ENCODE measurements around the gene HOXC5.
A peak's percentile ranks its signal among the peaks of the same experiment; 100 is the strongest.

HOXC5 gene

DNA sequence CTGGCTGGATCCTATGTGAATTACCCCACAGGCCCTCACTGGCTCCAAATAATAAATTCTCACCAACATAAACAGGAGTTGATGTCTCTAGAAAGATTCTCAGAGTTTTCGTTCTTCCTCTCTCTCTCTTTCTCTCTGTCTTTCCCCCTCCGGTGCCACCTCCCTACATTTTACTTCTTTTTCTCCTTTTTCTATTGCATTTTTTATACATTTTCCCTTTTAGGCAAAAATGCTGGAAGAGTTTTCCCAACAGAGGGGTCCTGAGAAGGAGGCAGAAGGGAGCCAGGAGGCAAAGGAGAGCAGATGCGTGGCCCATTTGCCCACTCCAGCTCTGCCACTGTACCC, 5.4 kb upstream of the HOXC5 start:
- H3K27ac ChIP-seq, result no peak overlapping the region
- no peak for TF ChIP-seq CTCF (conservative IDR thresholded peaks at IDR 0.05; ENCODE audit: low read depth)
- ChIA-PET CTCF (interaction anchor here (0.5 to 1.8 kb wide), 6 partner anchors 22 to 281 kb away, joined by 3 to 5 read pairs (median 4); partner anchors contain the start of gene HOXC10), POLR2A (ENCODE audit: low non-redundant PET) (no interaction called here)
- DNase-seq (ENCODE audit: low spot score), result no peak

GRCh38 chr12:54028314-54029201, 4.3 kb upstream of the HOXC5 start, which contains the start of gene HOXC6:
Gene HOXC6 (plus strand): TSS chr12:54028440. CDS start chr12:54028522, 82 bp downstream.
- POLR2A ChIA-PET (ENCODE audit: low non-redundant PET), result no interaction called here
- peak; percentile 76 for DNase-seq (ENCODE audit: low spot score)
- H3K27ac ChIP-seq, result no peak within 1 kb of the TSS
- TF ChIP-seq CTCF (conservative IDR thresholded peaks at IDR 0.05; ENCODE audit: low read depth), result no peak
- CTCF ChIA-PET, result interaction anchor here (0.9 to 1.8 kb wide), 3 partner anchors 173 to 282 kb away, joined by 3 to 5 read pairs (median 5); no protein-coding TSS in a partner anchor

GRCh38 chr12:54029529-54030441, 3.1 kb upstream of the HOXC5 start:
- no peak for TF ChIP-seq CTCF (conservative IDR thresholded peaks at IDR 0.05; ENCODE audit: low read depth)
- no peak for DNase-seq (ENCODE audit: low spot score)
- H3K27ac ChIP-seq, result no peak overlapping the region
- CTCF ChIA-PET, result interaction anchor here (0.7 kb wide), 1 partner anchor 162 kb away, joined by 3 read pairs; no protein-coding TSS in a partner anchor
- POLR2A ChIA-PET (ENCODE audit: low non-redundant PET), result no interaction called here

DNA sequence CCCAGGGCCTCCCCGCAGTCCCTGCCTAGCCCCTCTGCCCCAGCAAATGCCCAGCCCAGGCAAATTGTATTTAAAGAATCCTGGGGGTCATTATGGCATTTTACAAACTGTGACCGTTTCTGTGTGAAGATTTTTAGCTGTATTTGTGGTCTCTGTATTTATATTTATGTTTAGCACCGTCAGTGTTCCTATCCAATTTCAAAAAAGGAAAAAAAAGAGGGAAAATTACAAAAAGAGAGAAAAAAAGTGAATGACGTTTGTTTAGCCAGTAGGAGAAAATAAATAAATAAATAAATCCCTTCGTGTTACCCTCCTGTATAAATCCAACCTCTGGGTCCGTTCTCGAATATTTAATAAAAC, 2.4 kb upstream of the HOXC5 start:
- CTCF ChIA-PET, result interaction anchor here (0.7 to 1.2 kb wide), 2 partner anchors 161 to 178 kb away, joined by 3 read pairs; no protein-coding TSS in a partner anchor
- H3K27ac ChIP-seq, result no peak overlapping the region
- DNase-seq (ENCODE audit: low spot score), result no peak
- POLR2A ChIA-PET (ENCODE audit: low non-redundant PET), result no interaction called here
- TF ChIP-seq CTCF (conservative IDR thresholded peaks at IDR 0.05; ENCODE audit: low read depth), result no peak

DNA sequence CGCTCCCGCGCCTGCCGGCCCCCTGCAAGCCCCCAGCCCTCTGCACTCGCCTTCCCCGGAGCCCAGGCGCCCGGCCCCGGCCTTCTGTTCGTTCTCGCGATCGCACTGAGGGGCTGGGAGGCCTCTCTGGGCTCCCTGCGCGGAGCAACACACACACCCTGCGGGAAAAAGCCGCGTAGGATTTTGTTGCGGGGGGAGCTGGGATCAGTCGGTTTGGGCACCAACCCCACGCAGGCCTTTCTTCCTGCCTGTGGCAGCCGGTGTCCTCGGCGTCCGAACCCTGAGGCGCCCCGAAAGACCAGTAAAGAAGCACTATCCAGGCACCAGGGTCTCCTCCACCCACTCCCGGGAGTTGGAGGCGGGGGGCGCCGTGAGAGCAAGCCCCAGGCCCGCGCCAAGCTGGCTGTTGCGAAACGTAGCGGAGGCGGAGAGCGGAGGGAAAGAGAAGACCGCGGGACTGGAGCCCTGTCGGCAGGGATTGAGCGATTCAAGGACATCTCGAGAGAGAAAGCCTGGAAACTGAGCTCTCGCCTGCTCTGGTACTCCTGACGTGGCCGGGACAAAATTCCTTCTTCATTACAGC, 1.9 kb upstream of the HOXC5 start:
- CTCF ChIA-PET, result interaction anchor here (0.7 to 2.9 kb wide), 3 partner anchors 161 to 177 kb away, joined by 3 to 20 read pairs (median 3); no protein-coding TSS in a partner anchor

More for the DNA sequence above, 1.9 kb upstream of the HOXC5 start:
- H3K27ac ChIP-seq, result no peak overlapping the region
- POLR2A ChIA-PET (ENCODE audit: low non-redundant PET), result no interaction called here
- no peak for TF ChIP-seq CTCF (conservative IDR thresholded peaks at IDR 0.05; ENCODE audit: low read depth)
- DNase-seq (ENCODE audit: low spot score), result no peak
